Mammary microvascular endothelial cell (primary cell): ENCODE data around the gene PCNX3. TPM values are rescaled to one million over a fixed set of nuclear protein-coding genes. Genes with fewer than 3 reads are reported as not detected.

ENCODE experiments used
- total RNA-seq: library from RNA; depleted of rRNA; stranded (reverse); fragments of >200 nt; gene quantifications from 2 replicates; pipeline ENCODE4 v1.2.3, GENCODE V29; 2015

Gene PCNX3
- total RNA-seq = 40.7 and 41.1 TPM in 2 replicates

DNA sequence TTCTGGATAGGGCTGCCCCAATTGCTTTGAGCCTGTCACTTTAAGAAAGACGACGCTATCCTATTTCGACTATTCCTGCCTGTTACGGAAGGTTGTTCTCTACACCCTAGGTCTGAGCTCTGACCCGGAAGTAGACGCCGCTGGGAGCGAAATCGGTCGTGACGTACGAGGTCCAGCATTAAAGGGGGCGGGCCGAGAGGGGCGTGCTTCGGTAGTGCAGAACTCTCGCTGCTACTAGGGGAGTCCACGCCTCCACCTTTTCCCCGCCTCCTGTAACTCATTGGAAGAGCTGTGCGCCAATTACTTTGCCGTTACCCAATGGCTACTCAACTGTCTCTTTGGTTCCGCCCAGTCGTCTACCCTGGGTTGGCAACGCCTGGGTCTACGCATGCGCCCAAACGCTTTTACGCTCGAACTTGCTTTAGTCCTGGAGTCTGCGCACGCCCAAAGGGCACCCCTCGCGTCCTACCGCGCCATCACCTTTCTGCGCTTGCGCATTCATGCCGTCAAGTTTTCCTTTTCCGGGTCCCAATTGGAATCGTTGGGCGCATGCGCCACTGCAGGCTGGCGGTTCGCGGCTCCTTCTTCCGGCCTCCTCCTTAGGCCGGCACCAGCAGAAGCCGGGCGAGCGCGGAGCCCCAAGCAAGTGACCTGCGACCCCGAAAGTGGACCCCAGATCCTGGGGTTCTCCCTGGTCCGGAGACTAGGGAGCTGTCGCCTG lies at the start of gene PCNX3:
Gene PCNX3, plus strand, starts transcription at position 548 of the 721 bp plus-strand sequence. CDS start 536 bp downstream, outside the sequence.

DNA sequence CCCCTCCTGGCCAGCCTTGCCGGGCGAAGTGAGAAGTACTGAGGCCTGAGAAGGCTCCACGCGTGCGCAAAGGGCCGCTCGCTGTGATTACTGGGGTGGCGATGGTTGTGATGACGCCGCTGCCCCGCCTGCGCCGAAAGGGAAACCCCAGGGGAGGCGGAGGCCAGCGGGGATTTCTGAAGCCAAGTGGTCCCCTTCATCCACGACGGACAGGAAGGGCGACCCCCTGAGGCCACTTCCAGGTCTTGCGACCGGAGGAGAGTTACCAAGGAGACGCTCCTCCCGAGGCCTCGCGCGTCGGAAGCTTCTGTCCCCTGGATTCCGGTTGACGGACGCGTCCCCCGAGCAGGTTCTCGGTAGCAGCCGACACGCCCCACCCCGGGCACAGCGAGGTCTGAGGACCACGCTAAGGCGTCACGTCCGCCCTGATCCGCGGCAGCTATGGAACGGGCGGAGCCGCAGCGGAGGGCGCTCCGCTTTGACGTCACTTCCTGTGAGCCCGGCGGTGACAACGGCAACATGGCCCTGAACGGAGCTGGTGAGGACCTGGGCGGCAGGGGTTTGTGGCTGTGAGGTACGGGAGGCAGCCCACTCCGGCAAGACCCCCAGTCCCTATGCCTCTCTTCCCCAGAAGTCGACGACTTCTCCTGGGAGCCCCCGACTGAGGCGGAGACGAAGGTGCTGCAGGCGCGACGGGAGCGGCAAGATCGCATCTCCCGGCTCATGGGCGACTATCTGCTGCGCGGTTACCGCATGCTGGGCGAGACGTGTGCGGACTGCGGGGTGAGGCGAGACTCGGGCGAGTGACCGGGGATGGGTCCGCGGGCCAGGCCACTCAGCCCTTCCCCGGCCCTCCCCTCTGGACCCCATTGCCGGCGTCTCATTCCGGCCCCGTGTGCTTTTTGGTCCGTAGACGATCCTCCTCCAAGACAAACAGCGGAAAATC lies 45.3 kb upstream of the PCNX3 start, which contains the start of gene ZNRD2:
Gene ZNRD2, plus strand, starts transcription at position 505 of the 946 bp plus-strand sequence. Its CDS starts 15 bp downstream, at position 520.

DNA sequence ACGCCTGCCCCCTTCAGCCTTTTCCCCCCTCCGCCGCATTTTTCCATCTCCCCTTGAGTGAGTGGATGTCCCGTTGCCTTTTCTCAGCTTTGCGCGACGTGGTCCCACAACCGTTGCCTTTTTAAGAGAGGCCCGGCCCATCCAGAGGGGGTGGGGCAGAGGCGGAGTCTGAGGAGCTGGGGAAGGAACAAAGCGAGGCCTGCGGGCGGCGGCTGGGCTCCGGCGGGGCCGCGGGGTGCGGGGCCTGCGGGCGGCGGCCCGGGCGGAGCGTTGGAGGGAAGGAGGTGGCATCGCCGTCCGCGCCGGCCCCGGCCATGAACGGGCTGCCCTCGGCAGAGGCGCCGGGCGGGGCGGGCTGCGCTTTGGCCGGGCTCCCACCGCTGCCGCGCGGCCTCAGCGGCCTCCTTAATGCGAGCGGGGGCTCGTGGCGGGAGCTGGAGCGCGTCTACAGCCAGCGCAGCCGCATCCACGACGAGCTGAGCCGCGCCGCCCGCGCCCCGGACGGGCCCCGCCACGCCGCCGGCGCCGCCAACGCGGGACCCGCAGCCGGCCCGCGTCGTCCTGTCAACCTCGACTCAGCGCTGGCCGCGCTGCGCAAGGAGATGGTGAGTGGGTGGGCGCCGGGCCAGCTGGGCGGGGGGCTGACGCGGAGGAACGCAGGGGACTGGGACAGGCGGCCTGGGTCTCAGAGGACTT lies 43.1 kb upstream of the PCNX3 start, which contains the start of gene FAM89B:
Gene FAM89B, plus strand, starts transcription at position 183 of the 696 bp plus-strand sequence. Its CDS starts 132 bp downstream, at position 315.

DNA sequence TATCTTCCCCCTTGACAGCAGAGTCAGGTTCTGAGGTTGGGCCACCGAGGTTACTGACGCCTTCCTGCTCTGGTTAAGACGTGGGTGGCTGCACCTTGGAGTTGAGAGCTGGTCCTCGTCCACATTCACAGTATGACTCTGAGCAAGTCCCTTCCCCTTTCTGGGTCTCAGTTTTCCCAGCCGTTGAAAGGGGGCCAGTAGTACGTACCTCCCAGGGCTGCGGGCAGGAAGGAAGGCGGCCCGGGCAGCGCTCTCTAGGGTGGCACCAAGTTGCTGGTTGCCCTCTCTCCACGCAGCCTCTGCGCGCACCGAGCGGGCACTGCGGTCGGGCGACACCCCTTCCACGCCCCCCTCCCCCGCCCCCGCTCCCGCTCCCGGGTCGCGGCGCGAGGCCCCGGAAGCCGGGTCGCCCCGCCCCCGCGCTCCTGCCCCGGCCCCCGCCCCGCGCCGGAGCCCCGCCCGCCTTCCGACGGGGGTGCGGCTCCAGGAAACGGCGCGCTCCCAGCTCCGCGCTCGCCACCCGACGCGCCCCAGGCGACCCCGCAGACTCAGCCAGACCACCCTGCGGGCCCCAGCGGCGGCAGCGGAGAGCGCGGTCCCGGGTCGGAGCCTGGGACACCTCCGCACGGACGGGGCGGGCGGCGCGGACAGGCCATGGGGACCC lies 39.9 kb upstream of the PCNX3 start, which contains the start of gene EHBP1L1:
Gene EHBP1L1, plus strand, starts transcription at position 486 of the 664 bp plus-strand sequence. CDS start 250 bp downstream, outside the sequence.

DNA sequence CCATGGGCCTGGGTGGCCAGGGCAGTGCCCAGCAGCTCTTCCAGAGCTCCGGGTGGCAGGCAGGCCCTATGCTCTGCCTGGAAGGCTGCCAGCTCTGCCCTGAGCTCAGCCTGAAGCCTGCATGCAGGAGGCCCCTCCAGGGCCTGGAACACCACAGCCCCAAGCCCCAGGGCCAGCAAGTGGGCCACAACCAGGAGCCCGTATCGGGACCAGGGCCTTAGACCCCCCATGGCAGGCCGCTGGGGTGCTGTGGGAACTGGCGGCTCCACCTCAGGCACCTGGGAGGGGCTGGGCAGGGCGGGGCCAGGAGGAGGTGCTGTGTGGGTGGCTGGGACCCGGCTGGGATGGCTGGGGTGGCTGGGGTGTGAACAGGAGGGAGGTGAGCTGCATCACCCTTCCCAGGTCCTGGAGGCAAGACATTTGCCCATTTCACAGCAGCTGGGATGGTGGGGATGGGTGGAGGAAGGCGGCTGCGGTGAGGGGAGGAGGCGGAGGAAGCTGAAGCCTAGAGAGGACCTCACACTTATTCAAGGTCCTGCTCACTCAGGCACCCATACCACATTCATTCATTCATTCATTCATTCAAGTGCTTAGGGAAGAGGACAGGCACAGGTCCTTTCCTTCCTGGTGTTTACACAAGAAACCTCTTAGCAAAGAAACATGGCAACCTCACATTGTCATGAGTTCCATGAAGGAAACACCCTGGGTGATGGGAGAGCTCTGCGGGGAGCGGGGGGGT lies 19.9 kb upstream of the PCNX3 start, which contains the start of gene KCNK7:
Gene KCNK7, minus strand, starts transcription at position 258 of the 739 bp plus-strand sequence. Its CDS starts 28 bp downstream, at position 230.

DNA sequence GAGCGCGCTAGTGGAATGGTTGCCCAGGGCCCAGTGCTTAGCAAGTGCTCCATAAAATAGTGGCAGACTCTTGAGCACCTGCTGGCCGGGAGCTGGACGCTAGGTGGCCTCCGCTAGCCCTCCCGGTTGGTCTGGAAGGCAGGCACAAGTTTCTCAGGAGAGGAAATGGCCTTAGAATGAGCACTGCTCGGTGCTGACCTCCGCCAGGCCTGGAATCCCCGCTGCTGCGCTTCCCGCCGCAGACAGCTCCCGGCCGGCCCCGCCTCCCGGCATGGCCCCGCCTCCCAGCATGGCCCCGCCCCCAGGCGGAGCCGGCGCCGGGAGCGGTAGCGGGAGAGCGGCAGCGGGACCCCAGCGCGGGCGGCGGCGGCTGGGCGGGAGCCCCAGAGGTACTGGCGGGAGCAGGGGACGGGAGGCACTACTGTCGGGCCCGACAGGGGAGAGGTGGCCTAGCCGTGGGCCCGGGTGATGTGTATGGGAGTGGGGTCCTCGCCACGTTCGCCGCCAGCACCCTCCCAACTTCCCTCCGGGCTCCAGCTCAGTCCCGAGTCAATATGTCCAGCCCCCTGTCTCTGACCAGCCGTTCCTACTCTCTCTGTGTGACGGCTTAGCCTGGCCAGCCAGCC lies 22.3 kb downstream of the PCNX3 start, which contains the start of gene SIPA1:
Gene SIPA1, plus strand, starts transcription at position 308 of the 626 bp plus-strand sequence. CDS start 2,821 bp downstream, outside the sequence.

DNA sequence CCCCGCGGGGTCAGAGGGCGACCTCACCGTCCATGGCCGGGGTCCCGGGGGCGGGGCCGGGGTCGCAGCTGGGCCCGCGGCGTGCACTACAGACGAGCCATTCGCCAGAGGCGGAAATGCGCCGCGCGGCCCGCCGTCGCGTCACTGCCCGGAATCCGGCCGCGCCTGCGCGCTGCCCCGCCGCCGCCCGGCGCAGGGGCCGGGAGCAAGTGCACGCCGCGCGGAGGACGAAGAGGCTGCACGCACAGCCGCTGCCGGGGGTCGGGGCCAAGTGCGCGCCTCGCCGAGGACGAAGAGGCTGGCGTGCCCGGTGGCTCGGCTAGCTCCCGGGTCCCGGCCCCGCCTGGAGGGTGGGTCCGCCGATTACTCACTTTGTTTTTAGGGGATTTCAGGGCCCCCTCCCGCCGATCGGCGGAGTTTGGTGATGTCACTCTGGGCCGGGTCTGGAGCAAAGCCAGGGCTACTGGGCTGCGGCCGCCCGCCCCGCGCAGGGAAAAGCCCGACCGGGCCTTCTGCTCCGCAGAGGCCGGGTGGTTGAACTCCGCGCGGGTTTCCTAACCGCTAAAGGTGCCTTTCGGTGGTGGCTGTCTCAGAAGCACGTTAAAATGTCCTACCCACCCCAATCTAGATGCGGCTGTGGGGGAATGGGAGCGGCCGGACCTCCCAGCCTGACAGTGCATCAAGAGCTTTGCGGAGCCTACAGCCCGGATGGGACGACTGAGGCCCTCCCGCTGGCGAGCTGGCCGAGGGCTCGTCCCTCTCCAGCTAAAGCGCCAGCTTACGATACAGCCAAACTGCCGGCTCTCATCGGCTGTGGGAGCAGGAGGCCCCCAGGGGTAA lies 47.4 kb downstream of the PCNX3 start, which contains the start of gene RELA:
Gene RELA, minus strand, starts transcription at position 118 of the 840 bp plus-strand sequence. Its CDS starts 84 bp downstream, at position 34.

Other genes starting within 250 kb of the PCNX3 start
- 1.1 and 1.5 TPM in 2 replicates for gene SLC25A45, start 233.1 kb upstream of the PCNX3 start, total RNA-seq
- 59.5 and 60.4 TPM in 2 replicates for gene FRMD8, start 229.1 kb upstream of the PCNX3 start, total RNA-seq
- gene NEAT1, start 193.0 kb upstream of the PCNX3 start, total RNA-seq = 12.7 and 14.7 TPM in 2 replicates
- 683 and 797 TPM in 2 replicates for gene MALAT1, start 116.7 kb upstream of the PCNX3 start, total RNA-seq
- gene SCYL1, start 90.7 kb upstream of the PCNX3 start, total RNA-seq = 83.3 and 84.1 TPM in 2 replicates
- gene LTBP3, start 57.4 kb upstream of the PCNX3 start, total RNA-seq = 45.1 and 58.2 TPM in 2 replicates
- 70.6 and 76.7 TPM in 2 replicates for gene ZNRD2, start 45.3 kb upstream of the PCNX3 start, total RNA-seq
- 45.8 and 46.7 TPM in 2 replicates for gene FAM89B, start 43.2 kb upstream of the PCNX3 start, total RNA-seq
- gene EHBP1L1, start 39.7 kb upstream of the PCNX3 start, total RNA-seq = 33.7 and 53.4 TPM in 2 replicates
- gene KCNK7, start 20.0 kb upstream of the PCNX3 start, total RNA-seq = 0.27 TPM in 1 of 2 replicates, not detected in the other
- gene MAP3K11, start 1.6 kb upstream of the PCNX3 start, total RNA-seq = 122 and 126 TPM in 2 replicates
- gene SIPA1, start 22.3 kb downstream of the PCNX3 start, total RNA-seq = 61.1 and 68.3 TPM in 2 replicates
- 63.1 and 67.4 TPM in 2 replicates for gene RELA, start 47.1 kb downstream of the PCNX3 start, total RNA-seq
- 42.8 and 56.6 TPM in 2 replicates for gene KAT5, start 96.5 kb downstream of the PCNX3 start, total RNA-seq
- gene RNASEH2C, start 105.0 kb downstream of the PCNX3 start, total RNA-seq = 92.3 and 93.2 TPM in 2 replicates
- 10.8 and 11.3 TPM in 2 replicates for gene AP5B1, start 165.2 kb downstream of the PCNX3 start, total RNA-seq
- not detected in 2 replicates for gene OVOL1, start 171.3 kb downstream of the PCNX3 start, total RNA-seq
- gene SNX32, start 218.2 kb downstream of the PCNX3 start, total RNA-seq = not detected in 2 replicates
- gene CFL1, start 242.4 kb downstream of the PCNX3 start, total RNA-seq = 2,226 and 2,249 TPM in 2 replicates
- gene MUS81, start 244.7 kb downstream of the PCNX3 start, total RNA-seq = 35.0 and 40.1 TPM in 2 replicates